GM23338 (cell line): ENCODE data around the gene INAFM1. TPM values are rescaled to one million over a fixed set of nuclear protein-coding genes. Genes with fewer than 3 reads are reported as not detected.
A peak's percentile ranks its signal among the peaks of the same experiment; 100 is the strongest.

Source experiments
- ATAC-seq: fragments of 200-7000 bp; cut with Tn5 transposase; 3 replicates; pipeline ENCODE4 v1.9.1; 2020
- DNase-seq: peaks from one replicate; pipeline ENCODE4 v3.0.0-alpha.2; 2015; ENCODE audit warnings: low spot score
- H2AFZ ChIP-seq: fragments of 200-600 bp; sonication (generic); 2 replicates; pipeline ENCODE4 v1.8.0; 2016; ENCODE audit warnings: antibody characterized with exemption, mild to moderate bottlenecking, moderate library complexity
- H3F3A ChIP-seq: fragments of 200-600 bp; sonication (generic); replicated peaks from 2 replicates; pipeline ENCODE4 v1.8.0; 2017; ENCODE audit warnings: antibody characterized with exemption, mixed run types, low read depth
- H3K27ac ChIP-seq: fragments of 200-600 bp; sonication (generic); 2 replicates; pipeline ENCODE4 v1.6.1; 2016; ENCODE audit warnings: low read depth
- H3K27me3 ChIP-seq: fragments of 200-600 bp; sonication (generic); 2 replicates; pipeline ENCODE4 v1.8.0; 2016; ENCODE audit warnings: mild to moderate bottlenecking, mixed run types, moderate library complexity; ENCODE audit not compliant: insufficient read depth
- H3K36me3 ChIP-seq: fragments of 200-600 bp; sonication (generic); 2 replicates; pipeline ENCODE4 v1.8.0; 2016; ENCODE audit warnings: mild to moderate bottlenecking; ENCODE audit not compliant: insufficient read depth
- H3K4me1 ChIP-seq: fragments of 200-600 bp; sonication (generic); 2 replicates; pipeline ENCODE4 v1.8.0; 2016; ENCODE audit warnings: mild to moderate bottlenecking, moderate library complexity; ENCODE audit not compliant: insufficient read depth
- H3K4me2 ChIP-seq: fragments of 200-600 bp; sonication (generic); 2 replicates; pipeline ENCODE4 v1.7.1; 2017; ENCODE audit warnings: mixed run types
- H3K4me3 ChIP-seq: fragments of 200-600 bp; sonication (generic); 2 replicates; pipeline ENCODE4 v1.6.1; 2016; ENCODE audit warnings: mixed run types
- H3K79me2 ChIP-seq: fragments of 200-600 bp; sonication (generic); replicated peaks from 2 replicates; pipeline ENCODE4 v1.8.0; 2017; ENCODE audit warnings: mild to moderate bottlenecking; ENCODE audit not compliant: insufficient read depth
- H3K9me2 ChIP-seq: fragments of 200-600 bp; sonication (generic); 2 replicates; pipeline ENCODE4 v1.8.0; 2017; ENCODE audit not compliant: insufficient read depth
- H4K20me1 ChIP-seq: fragments of 200-600 bp; sonication (generic); replicated peaks from 2 replicates; pipeline ENCODE4 v1.8.0; 2017; ENCODE audit warnings: mild to moderate bottlenecking; ENCODE audit not compliant: insufficient read depth
- H3K27ac Mint-ChIP-seq: 2 replicates; pipeline ENCODE4 v1.8.0; 2020; ENCODE audit warnings: inconsistent platforms, mild to moderate bottlenecking, moderate library complexity, mixed read lengths
- H3K27me3 Mint-ChIP-seq: 3 replicates; pipeline ENCODE4 v1.8.0; 2022; ENCODE audit warnings: low read depth, mild to moderate bottlenecking, moderate library complexity, mixed read lengths, inconsistent platforms; ENCODE audit not compliant: insufficient read depth, poor library complexity
- H3K36me3 Mint-ChIP-seq: 3 replicates; pipeline ENCODE4 v1.8.0; 2021; ENCODE audit warnings: low read depth, mild to moderate bottlenecking, inconsistent platforms, moderate library complexity, mixed read lengths
- H3K4me1 Mint-ChIP-seq: 3 replicates; pipeline ENCODE4 v1.8.0; 2020; ENCODE audit warnings: mild to moderate bottlenecking, inconsistent platforms, mixed read lengths
- H3K4me3 Mint-ChIP-seq: 3 replicates; pipeline ENCODE4 v1.8.0; 2021; ENCODE audit warnings: moderate library complexity, mild to moderate bottlenecking, inconsistent platforms, mixed read lengths
- H3K9me3 Mint-ChIP-seq: 3 replicates; pipeline ENCODE4 v1.8.0; 2020; ENCODE audit warnings: moderate library complexity, mild to moderate bottlenecking, inconsistent platforms, mixed read lengths
- EZH2phosphoT487 ChIP-seq: fragments of 200-600 bp; sonication (generic); IDR thresholded peaks from one replicate; pipeline ENCODE4 v1.8.1; 2018; ENCODE audit warnings: antibody characterized with exemption; ENCODE audit not compliant: unreplicated experiment
- JUNB ChIP-seq: IDR thresholded peaks from one replicate; pipeline ENCODE4 v1.6.1; 2016; ENCODE audit warnings: antibody characterized with exemption; ENCODE audit not compliant: unreplicated experiment
- NANOG ChIP-seq: IDR thresholded peaks from 2 replicates; pipeline ENCODE4 v1.6.1; 2016; ENCODE audit warnings: antibody characterized with exemption, borderline replicate concordance
- STAT1 ChIP-seq: IDR thresholded peaks from one replicate; pipeline ENCODE4 v1.6.1; 2016; ENCODE audit warnings: antibody characterized with exemption; ENCODE audit not compliant: unreplicated experiment
- ZNF331 ChIP-seq: fragments of 250-450 bp; sonication (Bioruptor Pico); IDR thresholded peaks from 2 replicates; pipeline ENCODE4 v1.5.0; 2020; ENCODE audit warnings: low read depth, mild to moderate bottlenecking, moderate library complexity
- polyA plus RNA-seq: library from polyadenylated mRNA; unstranded; fragments of >200 nt; fragmentation: Nextera tagmentation; extraction: Ambion mirVana; gene quantifications from 2 replicates; pipeline ENCODE4 v1.2.1, GENCODE V29; 2016
- total RNA-seq: library from RNA; depleted of rRNA; stranded (reverse); fragments of >200 nt; shearing (Covaris generic); gene quantifications from 2 replicates; pipeline ENCODE4 v1.2.3, GENCODE V29; 2014
- TF ChIP-seq, protein P1 (sequence below): fragments of 250-450 bp; sonication (Bioruptor Pico); IDR thresholded peaks from 2 replicates; pipeline ENCODE4 v1.5.0; 2020; ENCODE audit warnings: mild to moderate bottlenecking, moderate library complexity
- TF ChIP-seq, protein P2 (sequence below): IDR thresholded peaks from 2 replicates; pipeline ENCODE4 v1.6.1; 2016; ENCODE audit warnings: antibody characterized with exemption
- TF ChIP-seq, protein P3 (sequence below), 2 experiments: fragments of 200-600 bp in 1 of 2; sonication (generic) in 1 of 2; conservative IDR thresholded peaks; 2 replicates each; pipeline versions ENCODE4 v1.5.1 to v1.6.1; 2016 to 2017; ENCODE audit warnings: antibody characterized with exemption in 2 of 2, low read depth in 2 of 2, mild to moderate bottlenecking in 2 of 2, moderate library complexity in 1 of 2

INAFM1 gene
- total and polyA plus RNA-seq, 2 experiments from 2014 or later: 2.9 to 10.2 TPM

DNA sequence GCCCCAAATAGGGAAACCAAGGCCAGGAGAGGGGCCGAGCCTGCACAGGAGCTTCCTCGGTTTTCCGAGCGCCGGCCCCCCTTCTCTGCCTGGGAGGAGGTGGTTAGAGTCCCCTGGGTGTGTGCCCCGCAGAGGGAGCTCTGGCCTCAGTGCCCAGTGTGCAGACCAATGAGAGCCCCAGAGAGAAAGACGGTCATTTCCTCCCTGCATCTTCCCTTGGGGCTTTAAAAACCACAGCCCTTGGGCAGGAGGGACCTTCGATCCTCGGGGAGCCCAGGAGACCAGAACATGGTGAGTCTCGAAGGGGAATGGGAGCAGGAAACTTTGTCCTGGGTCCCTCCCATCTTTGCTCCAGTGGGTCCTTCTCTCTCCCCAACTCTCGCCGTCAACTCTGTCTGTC, 34.9 kb downstream of the INAFM1 start, which contains the start of gene C5AR1:
Gene C5AR1, plus strand, starts transcription at position 254 of the 400 bp plus-strand sequence. Its CDS starts 35 bp downstream, at position 289.
- H3K79me2 ChIP-seq: no peaks in the 10 kb centered on the region
- H3K36me3 Mint-ChIP-seq: no peaks in the 10 kb centered on the region
- H3K27me3 ChIP-seq: no peaks in the 10 kb centered on the region
- DNase-seq: no peak
- no peaks in the 10 kb centered on the region for H3K4me1 ChIP-seq
- no peaks in the 10 kb centered on the region for H3K9me2 ChIP-seq
- H2AFZ ChIP-seq: no peak within 1 kb of the TSS
- peaks cover 3% of the 10 kb centered on the region for H3K27me3 Mint-ChIP-seq
- TF ChIP-seq, protein P1, sequence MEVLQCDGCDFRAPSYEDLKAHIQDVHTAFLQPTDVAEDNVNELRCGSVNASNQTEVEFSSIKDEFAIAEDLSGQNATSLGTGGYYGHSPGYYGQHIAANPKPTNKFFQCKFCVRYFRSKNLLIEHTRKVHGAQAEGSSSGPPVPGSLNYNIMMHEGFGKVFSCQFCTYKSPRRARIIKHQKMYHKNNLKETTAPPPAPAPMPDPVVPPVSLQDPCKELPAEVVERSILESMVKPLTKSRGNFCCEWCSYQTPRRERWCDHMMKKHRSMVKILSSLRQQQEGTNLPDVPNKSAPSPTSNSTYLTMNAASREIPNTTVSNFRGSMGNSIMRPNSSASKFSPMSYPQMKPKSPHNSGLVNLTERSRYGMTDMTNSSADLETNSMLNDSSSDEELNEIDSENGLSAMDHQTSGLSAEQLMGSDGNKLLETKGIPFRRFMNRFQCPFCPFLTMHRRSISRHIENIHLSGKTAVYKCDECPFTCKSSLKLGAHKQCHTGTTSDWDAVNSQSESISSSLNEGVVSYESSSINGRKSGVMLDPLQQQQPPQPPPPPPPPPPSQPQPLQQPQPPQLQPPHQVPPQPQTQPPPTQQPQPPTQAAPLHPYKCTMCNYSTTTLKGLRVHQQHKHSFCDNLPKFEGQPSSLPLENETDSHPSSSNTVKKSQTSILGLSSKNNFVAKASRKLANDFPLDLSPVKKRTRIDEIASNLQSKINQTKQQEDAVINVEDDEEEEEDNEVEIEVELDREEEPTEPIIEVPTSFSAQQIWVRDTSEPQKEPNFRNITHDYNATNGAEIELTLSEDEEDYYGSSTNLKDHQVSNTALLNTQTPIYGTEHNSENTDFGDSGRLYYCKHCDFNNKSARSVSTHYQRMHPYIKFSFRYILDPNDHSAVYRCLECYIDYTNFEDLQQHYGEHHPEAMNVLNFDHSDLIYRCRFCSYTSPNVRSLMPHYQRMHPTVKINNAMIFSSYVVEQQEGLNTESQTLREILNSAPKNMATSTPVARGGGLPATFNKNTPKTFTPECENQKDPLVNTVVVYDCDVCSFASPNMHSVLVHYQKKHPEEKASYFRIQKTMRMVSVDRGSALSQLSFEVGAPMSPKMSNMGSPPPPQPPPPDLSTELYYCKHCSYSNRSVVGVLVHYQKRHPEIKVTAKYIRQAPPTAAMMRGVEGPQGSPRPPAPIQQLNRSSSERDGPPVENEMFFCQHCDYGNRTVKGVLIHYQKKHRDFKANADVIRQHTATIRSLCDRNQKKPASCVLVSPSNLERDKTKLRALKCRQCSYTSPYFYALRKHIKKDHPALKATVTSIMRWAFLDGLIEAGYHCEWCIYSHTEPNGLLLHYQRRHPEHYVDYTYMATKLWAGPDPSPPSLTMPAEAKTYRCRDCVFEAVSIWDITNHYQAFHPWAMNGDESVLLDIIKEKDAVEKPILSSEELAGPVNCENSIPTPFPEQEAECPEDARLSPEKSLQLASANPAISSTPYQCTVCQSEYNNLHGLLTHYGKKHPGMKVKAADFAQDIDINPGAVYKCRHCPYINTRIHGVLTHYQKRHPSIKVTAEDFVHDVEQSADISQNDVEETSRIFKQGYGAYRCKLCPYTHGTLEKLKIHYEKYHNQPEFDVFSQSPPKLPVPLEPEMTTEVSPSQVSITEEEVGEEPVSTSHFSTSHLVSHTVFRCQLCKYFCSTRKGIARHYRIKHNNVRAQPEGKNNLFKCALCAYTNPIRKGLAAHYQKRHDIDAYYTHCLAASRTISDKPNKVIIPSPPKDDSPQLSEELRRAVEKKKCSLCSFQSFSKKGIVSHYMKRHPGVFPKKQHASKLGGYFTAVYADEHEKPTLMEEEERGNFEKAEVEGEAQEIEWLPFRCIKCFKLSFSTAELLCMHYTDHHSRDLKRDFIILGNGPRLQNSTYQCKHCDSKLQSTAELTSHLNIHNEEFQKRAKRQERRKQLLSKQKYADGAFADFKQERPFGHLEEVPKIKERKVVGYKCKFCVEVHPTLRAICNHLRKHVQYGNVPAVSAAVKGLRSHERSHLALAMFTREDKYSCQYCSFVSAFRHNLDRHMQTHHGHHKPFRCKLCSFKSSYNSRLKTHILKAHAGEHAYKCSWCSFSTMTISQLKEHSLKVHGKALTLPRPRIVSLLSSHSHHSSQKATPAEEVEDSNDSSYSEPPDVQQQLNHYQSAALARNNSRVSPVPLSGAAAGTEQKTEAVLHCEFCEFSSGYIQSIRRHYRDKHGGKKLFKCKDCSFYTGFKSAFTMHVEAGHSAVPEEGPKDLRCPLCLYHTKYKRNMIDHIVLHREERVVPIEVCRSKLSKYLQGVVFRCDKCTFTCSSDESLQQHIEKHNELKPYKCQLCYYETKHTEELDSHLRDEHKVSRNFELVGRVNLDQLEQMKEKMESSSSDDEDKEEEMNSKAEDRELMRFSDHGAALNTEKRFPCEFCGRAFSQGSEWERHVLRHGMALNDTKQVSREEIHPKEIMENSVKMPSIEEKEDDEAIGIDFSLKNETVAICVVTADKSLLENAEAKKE (CRISPR knock-in tag): no peak
- TF ChIP-seq STAT1 (no peak), EZH2phosphoT487 (no peak), NANOG (no peak), ZNF331 (CRISPR knock-in tag) (no peak), JUNB (no peak)
- TF ChIP-seq, protein P2, sequence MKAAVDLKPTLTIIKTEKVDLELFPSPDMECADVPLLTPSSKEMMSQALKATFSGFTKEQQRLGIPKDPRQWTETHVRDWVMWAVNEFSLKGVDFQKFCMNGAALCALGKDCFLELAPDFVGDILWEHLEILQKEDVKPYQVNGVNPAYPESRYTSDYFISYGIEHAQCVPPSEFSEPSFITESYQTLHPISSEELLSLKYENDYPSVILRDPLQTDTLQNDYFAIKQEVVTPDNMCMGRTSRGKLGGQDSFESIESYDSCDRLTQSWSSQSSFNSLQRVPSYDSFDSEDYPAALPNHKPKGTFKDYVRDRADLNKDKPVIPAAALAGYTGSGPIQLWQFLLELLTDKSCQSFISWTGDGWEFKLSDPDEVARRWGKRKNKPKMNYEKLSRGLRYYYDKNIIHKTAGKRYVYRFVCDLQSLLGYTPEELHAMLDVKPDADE: no peak
- TF ChIP-seq, protein P3, sequence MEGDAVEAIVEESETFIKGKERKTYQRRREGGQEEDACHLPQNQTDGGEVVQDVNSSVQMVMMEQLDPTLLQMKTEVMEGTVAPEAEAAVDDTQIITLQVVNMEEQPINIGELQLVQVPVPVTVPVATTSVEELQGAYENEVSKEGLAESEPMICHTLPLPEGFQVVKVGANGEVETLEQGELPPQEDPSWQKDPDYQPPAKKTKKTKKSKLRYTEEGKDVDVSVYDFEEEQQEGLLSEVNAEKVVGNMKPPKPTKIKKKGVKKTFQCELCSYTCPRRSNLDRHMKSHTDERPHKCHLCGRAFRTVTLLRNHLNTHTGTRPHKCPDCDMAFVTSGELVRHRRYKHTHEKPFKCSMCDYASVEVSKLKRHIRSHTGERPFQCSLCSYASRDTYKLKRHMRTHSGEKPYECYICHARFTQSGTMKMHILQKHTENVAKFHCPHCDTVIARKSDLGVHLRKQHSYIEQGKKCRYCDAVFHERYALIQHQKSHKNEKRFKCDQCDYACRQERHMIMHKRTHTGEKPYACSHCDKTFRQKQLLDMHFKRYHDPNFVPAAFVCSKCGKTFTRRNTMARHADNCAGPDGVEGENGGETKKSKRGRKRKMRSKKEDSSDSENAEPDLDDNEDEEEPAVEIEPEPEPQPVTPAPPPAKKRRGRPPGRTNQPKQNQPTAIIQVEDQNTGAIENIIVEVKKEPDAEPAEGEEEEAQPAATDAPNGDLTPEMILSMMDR (conservative IDR thresholded peaks at IDR 0.05; ENCODE audit: low read depth in 2 of 2): peak in 1 of 2 experiments; percentile 27; a peak in 1 of 4 replicates
- H3K9me3 Mint-ChIP-seq: peaks cover 3% of the 10 kb centered on the region
- no peaks in the 10 kb centered on the region for H4K20me1 ChIP-seq
- no peak within 1 kb of the TSS for H3K4me2 ChIP-seq
- no peak within 1 kb of the TSS for H3K4me3 Mint-ChIP-seq
- H3K4me1 Mint-ChIP-seq: peaks cover 2% of the 10 kb centered on the region; the same call in 2 of the 3 replicates
- no peak within 1 kb of the TSS for H3K27ac ChIP-seq
- no peaks in the 10 kb centered on the region for H3K36me3 ChIP-seq
- no peak within 1 kb of the TSS for H3K27ac Mint-ChIP-seq
- no peaks in the 10 kb centered on the region for H3F3A ChIP-seq
- peak; percentile 26; the same call in 1 of the 3 replicates for ATAC-seq
- no peak within 1 kb of the TSS for H3K4me3 ChIP-seq
